Nephron progenitor cell (in vitro differentiated cells): Measurements from ENCODE around the gene IGLL5.

Source experiments
- DNase-seq: peaks from one replicate; pipeline ENCODE4 v3.0.0; 2021
- H3K27ac Mint-ChIP-seq: 2 replicates; pipeline ENCODE4 v1.8.0; 2021; ENCODE audit warnings: mild to moderate bottlenecking, moderate library complexity, mixed read lengths
- H3K27me3 Mint-ChIP-seq: 2 replicates; pipeline ENCODE4 v1.8.0; 2021; ENCODE audit warnings: mild to moderate bottlenecking, low read depth, mixed read lengths; ENCODE audit not compliant: poor library complexity
- H3K36me3 Mint-ChIP-seq: 2 replicates; pipeline ENCODE4 v1.8.0; 2021; ENCODE audit warnings: low read depth, mixed read lengths
- H3K4me1 Mint-ChIP-seq: 2 replicates; pipeline ENCODE4 v1.8.0; 2021; ENCODE audit warnings: mixed read lengths
- H3K4me3 Mint-ChIP-seq: 2 replicates; pipeline ENCODE4 v1.8.0; 2021; ENCODE audit warnings: mild to moderate bottlenecking, moderate library complexity, mixed read lengths
- H3K9me3 Mint-ChIP-seq: 2 replicates; pipeline ENCODE4 v1.8.0; 2021; ENCODE audit warnings: mild to moderate bottlenecking, moderate library complexity, mixed read lengths
- CTCF ChIP-seq: fragments of 200-600 bp; sonication (generic); IDR thresholded peaks from 2 replicates; pipeline ENCODE4 v1.5.0; 2021; ENCODE audit warnings: antibody characterized with exemption

IGLL5 gene

GRCh38 chr22:22934543-22935055 lies 47.0 kb downstream of the IGLL5 start:
- Mint-ChIP-seq H3K27ac (no peak overlapping the region), H3K27me3 (peaks cover 20% of the 10 kb centered on the region), H3K4me3 (no peak overlapping the region), H3K4me1 (peaks cover 6% of the 10 kb centered on the region), H3K9me3 (no peaks in the 10 kb centered on the region), H3K36me3 (no peaks in the 10 kb centered on the region)
- no peak for DNase-seq
- no peak for TF ChIP-seq CTCF

GRCh38 chr22:22935056-22935545 lies 47.5 kb downstream of the IGLL5 start:
- peaks cover 15% of the 10 kb centered on the region for H3K27me3 Mint-ChIP-seq
- no peak for DNase-seq

GRCh38 chr22:22935546-22936157 lies 48.0 kb downstream of the IGLL5 start:
- peaks cover 3% of the 10 kb centered on the region for H3K4me1 Mint-ChIP-seq
- H3K4me3 Mint-ChIP-seq = no peak overlapping the region
- peaks cover 14% of the 10 kb centered on the region for H3K27me3 Mint-ChIP-seq
- TF ChIP-seq CTCF = no peak
- no peak for DNase-seq
- no peak overlapping the region for H3K27ac Mint-ChIP-seq
- H3K9me3 Mint-ChIP-seq = no peaks in the 10 kb centered on the region
- no peaks in the 10 kb centered on the region for H3K36me3 Mint-ChIP-seq

More at GRCh38 chr22:22935056-22935545, 47.5 kb downstream of the IGLL5 start:
- H3K4me1 Mint-ChIP-seq = peaks cover under 1% of the 10 kb centered on the region
- no peaks in the 10 kb centered on the region for H3K9me3 Mint-ChIP-seq
- H3K36me3 Mint-ChIP-seq = no peaks in the 10 kb centered on the region
- H3K27ac Mint-ChIP-seq = no peak overlapping the region
- no peak for TF ChIP-seq CTCF
- H3K4me3 Mint-ChIP-seq = no peak overlapping the region

- no peak for DNase-seq
- H3K4me3 Mint-ChIP-seq = no peak overlapping the region
- no peaks in the 10 kb centered on the region for H3K36me3 Mint-ChIP-seq
- H3K4me1 Mint-ChIP-seq = peaks cover 5% of the 10 kb centered on the region
- no peak for TF ChIP-seq CTCF
- H3K27ac Mint-ChIP-seq = no peak overlapping the region
- H3K27me3 Mint-ChIP-seq = peaks cover 16% of the 10 kb centered on the region
- H3K9me3 Mint-ChIP-seq = no peaks in the 10 kb centered on the region
These were observed 48.7 kb downstream of the IGLL5 start for GRCh38 chr22:22936180-22936914.

GRCh38 chr22:22936915-22937656 lies 49.5 kb downstream of the IGLL5 start:
- peaks cover 16% of the 10 kb centered on the region for H3K27me3 Mint-ChIP-seq
- no peaks in the 10 kb centered on the region for H3K9me3 Mint-ChIP-seq
- H3K4me3 Mint-ChIP-seq = no peak overlapping the region
- no peaks in the 10 kb centered on the region for H3K36me3 Mint-ChIP-seq
- no peak for TF ChIP-seq CTCF
- DNase-seq = no peak
- H3K4me1 Mint-ChIP-seq = peaks cover 5% of the 10 kb centered on the region
- H3K27ac Mint-ChIP-seq = no peak overlapping the region
